Smooth muscle cell (in vitro differentiated cells): ENCODE measurements around the gene KLHL12. TPM values are rescaled to one million over a fixed set of nuclear protein-coding genes. Genes with fewer than 3 reads are reported as not detected.
A peak's percentile ranks its signal among the peaks of the same experiment; 100 is the strongest.

ENCODE experiments used
- DNase-seq: peaks from one replicate; lab custom pipeline; 2025; ENCODE audit not compliant: unreplicated experiment; lab: John Stamatoyannopoulos, UW
- H2AFZ ChIP-seq: fragments of 200-600 bp; sonication (generic); 2 replicates; pipeline ENCODE4 v1.6.0; 2016; ENCODE audit warnings: antibody characterized with exemption, low read depth, mild to moderate bottlenecking
- H3F3A ChIP-seq: fragments of 200-600 bp; sonication (generic); 2 replicates; pipeline ENCODE4 v1.6.0; 2017; ENCODE audit warnings: antibody characterized with exemption, low read depth
- H3K27ac ChIP-seq: fragments of 200-600 bp; sonication (generic); 2 replicates; pipeline ENCODE4 v1.5.1; 2016; ENCODE audit warnings: low read depth, mild to moderate bottlenecking
- H3K27me3 ChIP-seq: fragments of 200-600 bp; sonication (generic); 2 replicates; pipeline ENCODE4 v1.6.1; 2016; ENCODE audit warnings: low read depth, mild to moderate bottlenecking
- H3K36me3 ChIP-seq: fragments of 200-600 bp; sonication (generic); 2 replicates; pipeline ENCODE4 v1.5.1; 2016; ENCODE audit warnings: low read depth
- H3K4me1 ChIP-seq: fragments of 200-600 bp; sonication (generic); 2 replicates; pipeline ENCODE4 v1.5.1; 2016; ENCODE audit warnings: low read depth
- H3K4me2 ChIP-seq: fragments of 200-600 bp; sonication (generic); 2 replicates; pipeline ENCODE4 v1.6.0; 2016; ENCODE audit warnings: mild to moderate bottlenecking
- H3K4me3 ChIP-seq: fragments of 200-600 bp; sonication (generic); 2 replicates; pipeline ENCODE4 v1.5.1; 2016; ENCODE audit warnings: mild to moderate bottlenecking
- H3K79me2 ChIP-seq: fragments of 200-600 bp; sonication (generic); 2 replicates; pipeline ENCODE4 v1.6.0; 2016; ENCODE audit warnings: low read depth, mild to moderate bottlenecking
- H3K9ac ChIP-seq: fragments of 200-600 bp; sonication (generic); 2 replicates; pipeline ENCODE4 v1.6.0; 2016; ENCODE audit warnings: low read depth
- H3K9me3 ChIP-seq: fragments of 200-600 bp; sonication (generic); replicated peaks from 2 replicates; pipeline ENCODE4 v1.5.1; 2016; ENCODE audit warnings: low read depth
- H4K20me1 ChIP-seq: fragments of 200-600 bp; sonication (generic); 2 replicates; pipeline ENCODE4 v1.6.0; 2016; ENCODE audit warnings: low read depth
- CTCF ChIP-seq: fragments of 200-600 bp; sonication (generic); IDR thresholded peaks from 2 replicates; pipeline ENCODE4 v1.5.1; 2017; ENCODE audit warnings: borderline replicate concordance, mild to moderate bottlenecking, antibody characterized with exemption; ENCODE audit not compliant: insufficient read depth, poor library complexity, severe bottlenecking
- WGBS: methylation state at CpG from one replicate; pipeline ENCODE4 v1.1.7; 2016; ENCODE audit warnings: low lambda C conversion rate; 5-methylcytosine and 5-hydroxymethylcytosine counted together
- polyA plus RNA-seq: library from polyadenylated mRNA; unstranded; fragments of >200 nt; fragmentation: Nextera tagmentation; extraction: Ambion mirVana; gene quantifications from 2 replicates; pipeline ENCODE4 v1.2.1, GENCODE V29; 2016
- total RNA-seq: library from RNA; depleted of rRNA; stranded (reverse); fragments of >200 nt; gene quantifications from 2 replicates; pipeline ENCODE4 v1.2.3, GENCODE V29; 2014

The KLHL12 gene
- total and polyA plus RNA-seq, 2 experiments from 2014 or later = 19.0 to 22.7 TPM

GRCh38 chr1:202966006-202966898 is 39.2 kb upstream of the KLHL12 start:
- 51% methylated on average over 18 of the region's 18 CpGs for WGBS
- no peaks in the 10 kb centered on the region for H3K27me3 ChIP-seq
- H3K27ac ChIP-seq = peak overlapping the region; percentile 76
- H2AFZ ChIP-seq = peak overlapping the region; percentile 100
- H3K79me2 ChIP-seq = no peaks in the 10 kb centered on the region
- no peaks in the 10 kb centered on the region for H3K36me3 ChIP-seq
- H4K20me1 ChIP-seq = no peaks in the 10 kb centered on the region
- peaks cover 4% of the 10 kb centered on the region for H3F3A ChIP-seq
- H3K4me2 ChIP-seq = peak overlapping the region; percentile 100
- H3K4me1 ChIP-seq = peaks cover 11% of the 10 kb centered on the region
- no peak for DNase-seq
- H3K4me3 ChIP-seq = peak overlapping the region; percentile 97
- peak overlapping the region; percentile 89 for H3K9ac ChIP-seq
- no peak for TF ChIP-seq CTCF
- H3K9me3 ChIP-seq = no peaks in the 10 kb centered on the region

- H3K4me3 ChIP-seq = no peak overlapping the region
- 73% methylated on average over 3 of the region's 3 CpGs for WGBS
- no peak for DNase-seq
- H3K27ac ChIP-seq = peak overlapping the region; percentile 76
- H3K4me2 ChIP-seq = peak overlapping the region; percentile 100
- no peak overlapping the region for H3K9ac ChIP-seq
- H3K4me1 ChIP-seq = peaks cover 11% of the 10 kb centered on the region
- H3K27me3 ChIP-seq = no peaks in the 10 kb centered on the region
- H3K36me3 ChIP-seq = no peaks in the 10 kb centered on the region
- no peaks in the 10 kb centered on the region for H3K9me3 ChIP-seq
- H4K20me1 ChIP-seq = no peaks in the 10 kb centered on the region
- H3F3A ChIP-seq = peaks cover 4% of the 10 kb centered on the region
- no peaks in the 10 kb centered on the region for H3K79me2 ChIP-seq
- no peak overlapping the region for H2AFZ ChIP-seq
- no peak for TF ChIP-seq CTCF
These were observed 38.4 kb upstream of the KLHL12 start for GRCh38 chr1:202965422-202965821.

GRCh38 chr1:202964791-202965410 is 37.9 kb upstream of the KLHL12 start:
- Histone ChIP-seq H3K27ac (peak overlapping the region; percentile 76), H3K4me3 (no peak overlapping the region), H3K9me3 (no peaks in the 10 kb centered on the region), H4K20me1 (no peaks in the 10 kb centered on the region), H3F3A (peaks cover 4% of the 10 kb centered on the region), H3K9ac (no peak overlapping the region), H3K4me2 (no peak overlapping the region), H2AFZ (no peak overlapping the region), H3K36me3 (no peaks in the 10 kb centered on the region), H3K4me1 (peaks cover 11% of the 10 kb centered on the region), H3K27me3 (no peaks in the 10 kb centered on the region), H3K79me2 (no peaks in the 10 kb centered on the region)
- 87% methylated on average over 6 of the region's 6 CpGs for WGBS
- DNase-seq = no peak
- no peak for TF ChIP-seq CTCF
